Amniotic stem cell (primary cell): ENCODE results near the gene PGBD5.

Experiments
- DNase-seq: peaks from one replicate; lab custom pipeline; 2025; lab: John Stamatoyannopoulos, UW

PGBD5 gene

DNA sequence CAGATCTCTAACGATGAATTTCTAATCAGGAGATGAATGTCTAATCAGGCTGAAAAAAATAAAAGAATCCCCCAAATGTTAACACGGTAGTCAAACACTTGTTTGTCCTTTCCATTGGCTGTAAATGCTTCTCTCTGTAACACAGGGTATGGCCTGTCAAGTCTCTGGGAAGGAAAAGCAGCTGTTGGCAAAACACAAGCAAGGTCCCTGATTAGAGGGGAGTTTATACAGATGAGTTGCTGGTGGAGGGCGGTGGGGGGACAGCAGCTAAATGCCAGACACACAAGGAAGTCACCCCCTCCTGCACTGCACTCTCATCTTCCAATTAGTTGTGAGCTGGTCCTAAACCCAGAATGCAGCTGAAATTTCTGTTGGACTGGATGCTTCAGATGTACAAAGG lies 51.0 kb downstream of the PGBD5 start:
- no peak for DNase-seq

DNA sequence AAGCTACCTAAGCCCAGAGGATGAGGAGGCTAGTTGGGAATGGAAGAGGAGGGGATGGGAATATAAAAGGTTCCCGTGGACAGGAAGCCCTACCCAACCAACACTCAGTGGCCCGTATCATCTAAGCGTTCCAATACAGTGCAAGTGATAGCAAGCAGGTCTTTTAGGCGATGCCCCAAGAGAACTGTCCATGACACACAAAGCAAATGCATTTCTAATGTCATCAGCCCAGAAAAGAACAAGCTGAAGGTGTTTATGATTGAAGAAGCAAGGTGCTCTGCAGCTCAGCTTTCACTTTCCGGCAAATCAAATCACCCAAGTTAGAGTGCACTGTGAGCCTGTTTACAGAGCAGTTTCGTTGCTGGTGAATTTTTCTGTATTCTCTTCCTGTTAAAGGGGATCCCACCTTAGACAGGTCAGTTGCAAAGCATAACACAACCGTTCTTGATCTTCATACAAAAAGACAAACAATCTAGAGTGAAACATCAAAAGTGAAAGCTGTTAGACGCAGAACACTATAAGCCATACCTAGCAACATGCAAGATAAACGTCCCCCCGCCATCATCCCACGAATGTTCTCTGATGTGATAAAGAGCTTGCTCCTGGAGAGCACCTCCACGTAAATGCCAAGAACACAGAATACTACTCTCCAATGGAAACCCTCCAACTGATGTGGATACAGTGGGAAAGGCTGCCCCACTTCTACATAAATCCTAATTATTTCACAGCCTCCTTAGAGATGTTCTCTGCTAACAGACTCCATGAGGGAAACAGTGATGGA lies 54.0 kb downstream of the PGBD5 start:
- DNase-seq: no peak

DNA sequence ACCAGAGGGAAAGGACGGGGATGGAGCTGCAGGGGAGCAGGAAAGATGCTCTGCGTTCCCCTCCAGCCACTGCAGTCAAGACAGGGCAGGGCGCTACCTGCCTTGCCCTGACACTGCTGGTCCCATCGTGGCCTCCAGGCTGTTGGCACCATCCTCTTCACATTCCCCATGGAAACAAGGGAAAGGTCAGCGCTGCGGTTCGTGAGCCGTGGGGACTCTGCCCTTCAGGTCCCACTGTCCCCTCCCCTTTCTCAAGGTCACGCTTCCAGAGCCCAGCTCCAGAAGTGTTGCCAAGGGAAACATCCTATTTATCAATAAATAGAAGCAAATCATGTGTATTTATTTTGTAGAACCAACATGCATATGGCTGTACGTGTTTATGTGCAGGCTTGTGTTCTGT lies 56.0 kb downstream of the PGBD5 start:
- no peak for DNase-seq

DNA sequence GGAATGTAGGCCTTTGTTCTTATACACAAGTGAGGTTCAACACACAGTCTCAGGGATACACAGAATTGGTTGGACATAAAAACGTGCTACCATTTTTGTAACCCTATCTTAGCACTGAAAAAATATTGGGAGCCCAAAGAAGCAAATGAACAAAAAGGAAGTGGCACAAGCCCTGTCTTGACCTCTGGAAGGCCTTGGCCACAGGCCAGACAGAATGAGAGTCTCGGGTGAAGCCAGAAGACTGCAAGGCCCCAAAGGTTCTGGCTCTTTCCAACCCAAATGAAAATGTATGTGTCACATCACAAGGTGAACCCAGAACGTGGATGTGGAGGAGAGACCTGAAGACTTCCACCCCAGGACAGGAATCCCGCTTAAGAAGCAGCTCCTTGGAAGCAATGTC lies 57.3 kb downstream of the PGBD5 start:
- DNase-seq: no peak

DNA sequence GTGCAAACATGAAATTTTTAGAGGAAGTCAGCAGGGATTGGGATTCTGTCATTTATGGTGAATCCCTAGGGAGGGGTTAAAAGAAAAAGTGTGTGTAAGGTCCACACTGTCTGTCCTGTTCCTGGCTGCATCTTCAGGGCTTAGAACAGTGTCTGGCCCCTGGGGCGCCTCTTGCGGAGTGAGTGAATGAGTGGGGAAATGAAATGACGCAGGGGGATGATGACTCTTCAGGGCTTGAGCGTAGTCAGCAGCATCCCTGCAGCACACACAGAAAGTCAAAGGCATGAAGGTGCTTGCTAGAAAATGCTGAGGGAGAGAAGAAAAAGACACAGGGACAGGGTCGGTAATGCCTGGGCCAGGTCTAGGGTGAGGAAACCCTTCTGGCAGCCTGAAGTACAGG lies 57.8 kb downstream of the PGBD5 start:
- no peak for DNase-seq

DNA sequence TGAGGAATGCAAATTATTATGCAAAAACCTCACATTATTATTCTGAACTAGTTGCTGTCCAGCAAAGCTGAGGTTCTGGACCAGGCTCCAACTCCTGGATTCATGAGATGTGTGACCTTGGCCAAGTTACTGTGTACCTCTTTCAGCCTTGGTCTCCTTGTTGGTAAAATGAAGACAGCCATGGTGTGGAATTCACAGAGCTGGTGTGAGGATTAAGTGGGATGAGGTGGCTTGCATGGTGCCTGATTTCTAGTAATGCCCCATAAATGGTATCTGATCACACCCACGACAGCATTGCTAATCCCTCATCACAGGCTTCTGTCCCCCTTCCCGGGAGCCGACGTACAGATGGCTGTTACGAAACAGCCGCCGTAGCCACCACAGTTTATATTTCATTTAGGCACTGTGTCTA lies 59.6 kb downstream of the PGBD5 start:
- DNase-seq: no peak

DNA sequence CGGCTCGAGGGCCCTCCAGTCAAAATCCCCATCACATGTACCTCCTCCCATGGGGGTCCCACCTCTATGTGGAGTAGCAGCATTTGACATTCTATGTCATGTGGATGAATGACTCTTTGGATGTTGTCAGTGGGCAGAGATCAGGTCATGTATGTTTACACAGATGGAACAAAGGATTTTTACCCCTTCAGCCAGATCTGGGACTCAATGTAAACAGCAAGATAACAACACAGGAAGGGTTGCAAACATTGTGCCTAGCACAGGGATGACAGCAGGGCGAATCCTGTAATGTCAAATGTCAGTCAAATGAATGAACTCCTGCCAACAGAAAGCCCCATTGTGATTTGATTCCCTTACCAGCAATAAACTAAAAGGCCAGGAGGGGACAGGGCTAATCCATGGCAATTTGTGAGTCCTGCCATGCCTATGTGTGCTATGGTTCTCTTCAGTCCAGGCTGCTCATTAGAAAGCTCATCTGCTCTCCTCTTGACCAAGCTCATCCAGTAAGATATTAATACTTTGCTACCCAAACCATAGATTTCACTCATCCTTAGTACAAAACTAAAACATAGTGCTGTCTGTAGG lies 60.3 kb downstream of the PGBD5 start:
- DNase-seq: no peak

DNA sequence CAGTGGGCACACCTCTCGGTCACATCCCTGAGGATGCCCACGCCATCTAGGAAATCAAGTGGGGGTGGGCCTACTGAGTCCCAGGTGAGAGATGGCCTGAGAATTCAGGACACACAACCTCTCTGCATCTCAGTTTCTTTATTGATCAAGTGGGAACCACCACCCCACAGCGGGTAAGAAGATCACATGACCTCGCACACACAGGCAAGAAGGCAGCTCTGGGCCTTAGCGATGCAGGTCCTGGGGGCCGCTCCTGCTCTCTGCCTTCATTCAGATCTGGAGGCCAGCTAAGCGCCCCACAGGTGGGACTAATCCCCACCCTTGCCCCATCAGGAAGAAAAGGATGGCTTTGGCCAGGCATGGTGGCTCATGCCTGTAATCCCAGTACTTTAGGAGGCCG lies 63.2 kb downstream of the PGBD5 start:
- DNase-seq: no peak

DNA sequence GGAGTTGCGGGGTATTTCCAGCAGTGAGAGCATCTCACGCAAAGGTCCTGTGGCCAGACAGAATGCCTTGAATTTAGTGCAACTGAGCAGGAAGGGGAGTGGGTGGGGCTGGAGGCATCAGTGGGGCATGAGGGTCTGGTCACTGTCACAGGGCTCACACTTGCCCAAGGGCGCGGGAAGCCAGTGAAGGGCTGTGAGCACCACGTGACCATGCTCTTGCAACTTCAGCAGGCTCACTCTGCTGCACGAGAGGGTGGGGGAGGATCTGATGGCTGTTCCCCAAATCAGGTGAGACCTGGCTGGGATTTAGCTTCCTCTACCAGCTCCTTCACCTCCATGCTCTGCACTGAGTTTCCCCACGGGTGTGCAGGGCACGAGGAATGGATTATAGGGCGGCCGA lies 64.2 kb downstream of the PGBD5 start:
- no peak for DNase-seq

DNA sequence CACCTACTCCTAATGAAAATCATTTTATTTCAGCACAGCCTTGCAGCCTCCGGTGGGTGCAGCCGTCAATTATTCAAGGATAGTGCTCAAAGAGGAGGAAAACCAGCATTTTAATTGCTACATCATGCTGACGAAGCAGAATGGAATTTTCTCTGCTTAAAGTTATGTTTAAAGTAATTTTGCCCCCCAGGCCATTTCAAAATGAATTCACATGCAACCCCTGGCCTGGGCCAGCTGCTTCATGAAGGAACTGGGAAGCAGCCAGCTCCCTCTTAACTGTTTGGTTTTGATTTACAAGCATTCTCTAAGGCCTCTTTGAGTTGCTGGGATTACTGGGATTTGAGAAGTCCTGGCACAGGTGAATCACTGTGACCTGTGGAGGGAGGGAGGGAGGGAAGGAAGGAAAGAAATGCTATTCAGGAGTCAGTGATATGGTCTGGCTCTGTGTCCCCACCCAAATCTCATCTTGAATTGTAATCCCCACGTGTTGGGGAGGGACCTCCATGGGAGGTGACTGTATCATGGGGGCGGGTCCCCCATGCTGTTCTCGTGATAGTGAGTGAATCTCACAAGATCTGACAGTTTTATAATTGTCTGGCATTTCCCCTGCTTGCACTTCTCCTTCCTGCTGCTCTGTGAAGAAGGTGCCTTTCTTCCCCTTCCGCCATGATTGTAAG lies 66.0 kb downstream of the PGBD5 start:
- DNase-seq: peak; percentile 34

DNA sequence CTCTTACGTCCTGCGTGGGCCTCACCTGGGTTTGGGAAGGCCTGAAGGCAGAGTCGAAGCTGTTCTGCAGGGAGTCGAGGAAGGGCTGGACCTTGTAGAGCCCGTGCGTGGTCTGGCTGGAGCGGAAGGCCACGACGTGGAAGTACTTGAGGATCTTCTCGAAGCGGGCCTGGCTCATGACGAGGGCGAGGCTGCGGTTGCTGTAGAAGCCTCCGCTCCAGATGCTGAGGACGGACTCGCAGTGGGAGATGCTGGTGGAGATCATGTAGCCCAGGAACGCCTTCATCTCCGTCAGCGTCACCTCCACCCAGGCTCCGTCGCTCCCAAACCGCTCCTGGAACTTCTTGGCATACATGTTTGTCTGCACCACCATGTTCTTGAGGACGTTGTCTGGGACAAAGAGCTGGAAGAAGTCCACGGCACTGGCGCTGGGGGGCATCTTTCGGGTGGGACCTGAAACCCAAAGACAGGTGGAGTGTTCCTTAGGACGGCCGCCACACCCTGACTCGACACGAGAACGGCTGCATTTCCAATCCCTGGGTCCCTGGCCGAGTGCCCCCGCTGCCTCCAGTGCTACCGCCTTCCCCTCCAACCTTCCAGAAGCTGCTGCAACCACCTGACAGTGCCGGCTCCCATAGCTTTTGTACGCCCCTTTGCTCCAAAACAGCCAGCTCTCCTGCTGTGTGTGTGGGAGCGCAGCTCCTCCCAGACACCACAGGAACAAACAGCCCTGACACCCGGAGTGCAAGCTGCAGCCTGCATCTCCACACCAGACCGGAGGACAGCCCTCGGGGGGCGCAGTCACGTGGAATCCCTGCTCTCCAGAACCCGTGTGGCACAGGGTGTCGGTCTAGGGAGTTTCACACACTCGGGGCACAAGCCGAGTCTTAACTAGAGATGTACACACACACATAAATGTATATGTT lies 69.0 kb downstream of the PGBD5 start:
- DNase-seq: no peak

DNA sequence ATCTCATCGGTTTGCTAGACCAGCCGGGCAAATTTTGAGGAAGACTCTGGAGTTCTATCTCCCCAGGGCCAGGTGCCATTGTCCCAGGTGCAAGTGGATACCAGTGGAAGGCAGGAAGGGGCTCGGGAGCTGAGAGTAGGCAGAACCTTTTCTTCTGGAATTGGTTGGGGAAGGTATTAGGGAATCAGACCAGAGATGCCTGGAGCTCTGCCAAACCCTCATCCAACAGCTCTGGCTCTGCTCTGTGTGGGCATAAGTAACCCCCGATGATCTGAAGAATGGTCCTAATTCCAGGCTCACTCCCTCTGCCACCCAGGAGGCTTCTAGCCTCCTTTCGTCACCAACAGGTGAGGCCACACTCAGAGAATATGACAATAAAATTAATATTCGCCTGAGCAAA lies 69.9 kb downstream of the PGBD5 start:
- no peak for DNase-seq

DNA sequence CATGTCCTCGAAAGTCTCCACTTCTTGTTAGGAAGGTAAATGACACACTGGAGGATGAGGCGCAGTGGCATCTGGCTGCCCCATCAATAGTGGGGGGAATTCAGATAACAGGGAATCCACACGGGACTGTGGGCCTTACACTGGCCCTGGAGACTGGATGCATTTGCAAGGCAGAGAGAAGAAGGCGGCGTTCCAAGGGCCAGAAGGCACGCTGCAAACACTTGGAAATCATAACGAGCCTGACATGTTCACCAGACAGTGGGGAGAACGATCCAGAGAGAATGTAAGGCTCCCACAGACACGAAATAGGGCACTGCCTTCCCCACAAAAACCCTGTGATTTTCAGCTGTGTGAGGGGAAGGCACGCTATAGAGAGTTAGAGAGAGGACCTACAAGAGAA lies 70.5 kb downstream of the PGBD5 start:
- DNase-seq: no peak

DNA sequence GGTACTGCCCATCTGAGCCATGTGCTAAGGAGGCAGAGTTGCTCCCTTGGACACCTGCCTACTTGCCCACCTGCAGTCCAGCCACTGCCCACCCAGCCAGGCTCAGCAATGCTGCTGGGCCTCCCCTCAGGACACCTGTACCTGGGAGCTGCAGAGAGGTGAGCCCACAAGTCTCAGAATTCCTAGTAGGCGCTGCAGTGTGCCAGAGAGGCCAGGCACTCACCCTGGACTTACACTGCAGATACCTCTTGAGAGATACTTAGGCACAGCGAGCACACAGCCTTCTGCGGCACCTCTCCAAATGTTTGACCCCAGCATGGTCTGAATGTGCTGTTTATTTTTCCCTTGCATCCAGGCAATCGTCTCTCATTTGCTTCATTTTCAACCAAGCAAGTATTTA lies 71.0 kb downstream of the PGBD5 start:
- no peak for DNase-seq

DNA sequence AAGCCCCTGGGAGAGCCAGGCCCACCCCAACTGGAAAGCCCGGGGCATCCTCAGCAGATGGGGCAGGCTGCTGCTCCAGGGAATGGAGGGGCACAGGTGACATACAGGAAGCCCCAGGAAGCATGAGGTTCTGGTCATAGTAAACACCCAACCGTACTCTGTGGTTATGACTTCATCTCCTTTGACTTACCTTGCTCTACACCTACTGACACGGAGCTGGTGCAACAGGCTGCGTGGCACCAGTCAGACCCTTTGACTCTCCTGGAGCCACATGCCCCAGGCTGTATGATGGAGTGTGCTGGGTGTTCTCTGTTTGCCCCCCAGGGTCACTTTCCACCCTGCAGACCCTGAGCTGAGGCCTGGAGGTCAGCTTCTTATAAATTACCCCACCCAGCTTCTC lies 72.1 kb downstream of the PGBD5 start:
- DNase-seq: no peak

DNA sequence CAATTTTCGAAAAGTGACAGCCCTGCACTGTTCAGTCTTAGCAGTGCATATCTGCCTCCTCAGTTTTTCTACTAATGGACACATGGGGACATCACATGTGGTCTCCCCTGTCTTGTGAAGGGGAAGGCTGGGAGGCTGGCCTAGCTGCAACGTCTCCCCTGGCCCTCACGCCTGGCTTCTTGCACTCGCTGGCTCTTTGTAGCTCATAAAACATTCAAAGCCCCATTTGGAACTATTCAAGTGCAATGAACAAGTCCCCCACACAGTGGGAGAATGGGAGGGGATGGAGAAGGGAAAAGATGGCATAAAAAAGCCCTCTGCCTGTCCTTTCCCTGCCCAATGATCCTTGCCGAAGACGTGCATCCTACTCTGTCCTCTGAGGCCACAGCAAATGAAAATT lies 73.6 kb downstream of the PGBD5 start:
- no peak for DNase-seq

DNA sequence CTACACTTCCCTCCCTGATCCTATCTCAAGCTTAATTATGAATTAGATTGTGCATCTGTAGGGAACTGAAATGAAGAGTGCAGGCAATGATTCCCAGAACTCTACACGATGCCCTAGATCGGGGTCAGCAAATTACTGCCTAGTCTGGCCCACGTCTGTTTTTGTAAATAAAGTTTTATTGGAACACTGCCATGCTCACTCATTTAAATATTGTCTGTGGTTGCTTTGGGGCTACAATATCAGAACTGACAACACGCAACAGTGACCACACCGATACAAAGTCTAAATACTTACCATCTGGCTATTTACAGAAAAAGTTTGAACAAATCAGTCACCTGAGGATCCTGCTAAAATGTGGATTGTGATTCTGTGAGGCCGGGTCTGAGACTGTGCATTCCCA lies 74.1 kb downstream of the PGBD5 start:
- DNase-seq: no peak

DNA sequence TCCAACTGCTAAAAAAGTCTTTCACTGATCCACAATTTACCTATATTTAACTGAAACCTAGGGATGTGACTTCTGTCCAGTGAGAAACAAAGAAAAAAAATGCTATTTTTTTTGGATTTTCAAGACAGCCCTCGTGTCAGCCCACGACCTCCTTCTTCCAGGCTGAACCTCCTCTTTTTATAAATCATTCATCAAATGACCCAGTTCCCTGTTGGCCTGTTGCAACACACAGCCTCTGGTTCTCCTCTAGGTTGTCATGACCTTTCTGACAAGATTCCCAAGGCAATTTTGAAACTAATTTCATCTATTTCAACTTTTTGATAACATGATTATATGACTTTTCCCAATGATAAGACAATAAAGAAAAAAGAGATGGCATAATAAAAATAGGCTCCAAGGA lies 74.6 kb downstream of the PGBD5 start:
- no peak for DNase-seq

DNA sequence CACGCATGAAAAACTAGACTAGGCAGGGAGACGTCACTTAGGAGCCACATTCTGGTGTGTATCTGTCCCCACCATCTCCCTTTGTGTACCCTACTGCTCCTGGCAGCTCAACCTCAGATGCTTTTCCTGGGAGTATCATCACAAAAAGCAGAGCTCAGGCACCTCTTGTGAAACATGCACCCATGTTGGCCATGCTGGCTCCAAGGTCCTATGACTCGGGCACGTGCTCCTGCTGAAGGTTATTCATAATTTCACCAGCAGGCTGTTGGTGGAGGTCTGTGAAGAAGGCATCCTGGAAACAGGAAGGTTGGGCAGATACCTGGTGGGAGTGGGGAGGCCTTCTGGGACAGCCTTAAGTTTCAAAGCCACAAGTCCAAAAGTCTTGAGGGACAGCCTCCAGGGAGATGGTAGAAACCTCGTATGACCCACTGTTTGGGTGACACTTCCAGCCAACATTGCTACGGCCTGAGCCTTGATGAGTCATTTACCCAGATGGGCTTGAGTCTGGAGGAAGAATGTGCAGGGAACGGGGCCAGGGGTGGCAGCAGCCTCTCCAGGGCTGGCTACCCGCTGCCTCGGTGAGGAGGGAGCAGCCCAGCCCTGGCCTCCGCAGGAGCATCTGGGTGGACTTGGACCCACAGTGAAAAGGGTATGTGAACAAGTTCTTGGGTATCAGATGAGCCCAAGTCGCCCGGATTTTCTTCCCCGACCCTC lies 75.8 kb downstream of the PGBD5 start:
- no peak for DNase-seq

DNA sequence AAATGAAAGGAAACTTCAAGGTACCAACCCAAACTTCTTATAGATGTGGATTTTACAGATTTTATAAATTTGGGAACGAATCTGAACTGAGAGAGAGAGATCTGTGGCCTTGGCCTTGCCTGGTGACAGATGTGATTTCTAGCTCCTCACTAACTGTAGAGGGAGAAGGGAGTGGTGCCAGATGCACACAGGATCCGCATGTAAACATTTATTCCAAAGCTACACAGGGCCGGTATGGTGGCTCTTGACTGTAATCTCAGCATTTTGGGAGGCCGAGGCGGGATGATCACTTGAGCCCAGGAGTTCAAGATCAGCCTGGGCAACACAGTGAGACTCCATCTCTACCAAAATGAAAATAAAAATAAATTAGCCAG lies 77.1 kb downstream of the PGBD5 start:
- no peak for DNase-seq

DNA sequence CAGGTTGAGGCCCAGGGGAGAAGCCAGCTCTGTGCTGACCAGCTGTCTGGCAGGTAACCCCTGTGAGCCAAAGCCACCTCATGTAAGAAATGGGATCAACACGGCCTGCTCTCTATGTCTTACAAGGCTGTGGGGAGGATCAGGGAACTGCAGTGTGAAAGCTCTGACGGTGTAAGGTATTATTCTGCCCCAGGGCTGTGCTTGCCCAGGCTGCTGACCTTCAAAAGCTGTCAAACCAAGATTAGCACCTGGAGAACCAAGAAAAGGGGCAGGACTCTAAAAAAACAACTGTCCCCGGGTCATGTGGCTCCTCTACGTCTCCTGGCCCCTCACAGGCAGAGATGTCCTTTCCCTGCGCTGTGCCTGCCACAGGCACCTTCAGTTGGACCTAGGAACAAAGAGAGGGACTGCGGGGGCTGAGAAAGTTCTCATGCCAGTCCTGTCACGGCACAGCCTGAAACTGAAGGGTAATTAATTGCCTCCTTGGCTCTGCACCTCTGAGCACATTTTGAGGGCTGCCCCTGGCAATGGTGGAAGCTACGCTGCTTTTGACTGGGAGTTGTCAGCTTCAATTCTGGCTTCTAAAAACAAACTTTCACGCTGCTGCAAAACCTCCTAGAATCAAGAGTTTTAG lies 77.6 kb downstream of the PGBD5 start:
- DNase-seq: no peak
